22Rv1 (cell line): ENCODE data around the gene TSC1.

Source experiments
- ZFX ChIP-seq: fragments of 450-650 bp; IDR thresholded peaks from 2 replicates; pipeline ENCODE4 v1.6.1; 2017; ENCODE audit warnings: antibody characterized with exemption, borderline replicate concordance
- TF ChIP-seq, protein P1 (sequence below): fragments of 450-650 bp; IDR thresholded peaks from 2 replicates; pipeline ENCODE4 v1.5.1; 2017; ENCODE audit warnings: mild to moderate bottlenecking

DNA sequence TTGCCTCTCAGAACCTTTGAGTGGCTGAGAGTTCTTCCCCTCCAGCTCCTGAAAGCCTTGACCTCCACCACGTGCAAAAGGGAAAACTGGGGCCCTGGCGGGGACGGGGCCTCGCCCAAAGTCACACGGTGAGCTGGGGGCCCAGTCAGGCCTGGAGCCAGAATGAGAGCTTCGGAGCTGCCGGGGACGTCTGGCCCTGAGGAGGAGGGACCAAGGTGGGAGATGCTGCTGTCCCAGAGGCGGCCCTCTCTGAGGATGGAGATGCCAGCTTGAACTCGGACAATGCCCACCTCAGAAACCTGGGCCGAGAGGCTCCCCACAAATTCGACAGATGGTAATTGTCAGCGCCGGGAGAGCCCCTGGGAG lies 67.0 kb downstream of the TSC1 start:
- TF ChIP-seq, protein P1, sequence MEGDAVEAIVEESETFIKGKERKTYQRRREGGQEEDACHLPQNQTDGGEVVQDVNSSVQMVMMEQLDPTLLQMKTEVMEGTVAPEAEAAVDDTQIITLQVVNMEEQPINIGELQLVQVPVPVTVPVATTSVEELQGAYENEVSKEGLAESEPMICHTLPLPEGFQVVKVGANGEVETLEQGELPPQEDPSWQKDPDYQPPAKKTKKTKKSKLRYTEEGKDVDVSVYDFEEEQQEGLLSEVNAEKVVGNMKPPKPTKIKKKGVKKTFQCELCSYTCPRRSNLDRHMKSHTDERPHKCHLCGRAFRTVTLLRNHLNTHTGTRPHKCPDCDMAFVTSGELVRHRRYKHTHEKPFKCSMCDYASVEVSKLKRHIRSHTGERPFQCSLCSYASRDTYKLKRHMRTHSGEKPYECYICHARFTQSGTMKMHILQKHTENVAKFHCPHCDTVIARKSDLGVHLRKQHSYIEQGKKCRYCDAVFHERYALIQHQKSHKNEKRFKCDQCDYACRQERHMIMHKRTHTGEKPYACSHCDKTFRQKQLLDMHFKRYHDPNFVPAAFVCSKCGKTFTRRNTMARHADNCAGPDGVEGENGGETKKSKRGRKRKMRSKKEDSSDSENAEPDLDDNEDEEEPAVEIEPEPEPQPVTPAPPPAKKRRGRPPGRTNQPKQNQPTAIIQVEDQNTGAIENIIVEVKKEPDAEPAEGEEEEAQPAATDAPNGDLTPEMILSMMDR: no peak
- TF ChIP-seq ZFX: no peak
